Spinal cord (tissue), 10 donors: ENCODE measurements around the gene ZNF431. TPM values are rescaled to one million over a fixed set of nuclear protein-coding genes. Genes with fewer than 3 reads are reported as not detected.
"Not testable (repeated sequence)": the region's sequence is repeated elsewhere in the genome, so short reads cannot be mapped to it uniquely, and the experiment has no call there.

Source experiments
- DNase-seq, 6 donors: peaks; one replicate each; pipeline versions ENCODE4 v3.0.0 to v3.0.0-alpha.2; 2013 to 2015; ENCODE audit warnings: low spot score in 6 of 6, low read depth in 4 of 6
- H3K27ac ChIP-seq: one replicate; pipeline ENCODE4 v1.5.1; 2013; ENCODE audit warnings: low read depth, low read length, control low read depth
- H3K27me3 ChIP-seq: one replicate; pipeline ENCODE4 v1.6.1; 2013; ENCODE audit warnings: low read length; ENCODE audit not compliant: control insufficient read depth, insufficient read depth
- H3K36me3 ChIP-seq: one replicate; pipeline ENCODE4 v1.6.1; 2013; ENCODE audit warnings: low read length; ENCODE audit not compliant: control insufficient read depth, insufficient read depth
- H3K4me1 ChIP-seq: one replicate; pipeline ENCODE4 v1.6.1; 2013; ENCODE audit warnings: low read length; ENCODE audit not compliant: control insufficient read depth, insufficient read depth
- H3K4me3 ChIP-seq: one replicate; pipeline ENCODE4 v1.5.1; 2013; ENCODE audit warnings: low read depth, low read length, control low read depth
- H3K9me3 ChIP-seq: one replicate; pipeline ENCODE4 v1.6.1; 2013; ENCODE audit warnings: low read length; ENCODE audit not compliant: control insufficient read depth, insufficient read depth
- WGBS: methylation state at CpG from one replicate; pipeline ENCODE4 v1.1.5; 2013; ENCODE audit warnings: missing lambda C conversion rate; ENCODE audit not compliant: insufficient coverage; 5-methylcytosine and 5-hydroxymethylcytosine counted together
- polyA plus RNA-seq, 2 donors: library from polyadenylated mRNA; unstranded; fragments of 120-200 nt; gene quantifications; one replicate each; pipeline ENCODE4 v1.2.1, GENCODE V29; 2013; ENCODE audit not compliant: insufficient read length in 2 of 2
- total RNA-seq, 2 donors: library from RNA; depleted of rRNA in 1 of 2; stranded (reverse); fragments of 120-200 nt in 1 of 2; fragments of >200 nt in 1 of 2; gene quantifications; one replicate each; pipeline versions ENCODE4 v1.2.3 to v1.2.4, GENCODE V29; 2013 to 2014
- donor health status: healthy.

ZNF431 gene
- total and polyA plus RNA-seq, 4 donors: 13.2 to 20.9 (median 16.8) TPM

DNA sequence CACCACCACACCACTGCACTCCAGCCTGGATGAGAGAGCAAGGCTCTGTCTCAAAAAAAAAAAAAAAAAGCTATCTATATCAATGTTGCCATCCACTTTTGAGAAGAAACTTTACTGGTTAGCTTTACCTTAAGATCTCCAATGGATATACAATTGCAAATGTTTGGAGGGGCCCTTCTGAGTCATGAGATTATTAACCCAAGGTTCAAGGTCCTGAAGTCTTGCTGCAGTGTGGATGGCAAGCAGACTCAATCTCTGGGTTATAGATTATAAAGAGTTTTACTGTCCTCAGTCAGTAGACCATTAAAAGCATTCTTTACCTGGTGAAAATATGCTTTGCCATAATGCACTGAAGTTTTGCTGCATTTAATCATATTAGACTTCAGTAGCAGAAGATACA lies 3.7 kb upstream of the ZNF431 start:
- Histone ChIP-seq H3K9me3 (no peaks in the 10 kb centered on the region), H3K27me3 (no peaks in the 10 kb centered on the region), H3K36me3 (no peaks in the 10 kb centered on the region), H3K4me1 (no peaks in the 10 kb centered on the region), H3K27ac (no peak overlapping the region), H3K4me3 (no peak overlapping the region)
- no peak for DNase-seq

DNA sequence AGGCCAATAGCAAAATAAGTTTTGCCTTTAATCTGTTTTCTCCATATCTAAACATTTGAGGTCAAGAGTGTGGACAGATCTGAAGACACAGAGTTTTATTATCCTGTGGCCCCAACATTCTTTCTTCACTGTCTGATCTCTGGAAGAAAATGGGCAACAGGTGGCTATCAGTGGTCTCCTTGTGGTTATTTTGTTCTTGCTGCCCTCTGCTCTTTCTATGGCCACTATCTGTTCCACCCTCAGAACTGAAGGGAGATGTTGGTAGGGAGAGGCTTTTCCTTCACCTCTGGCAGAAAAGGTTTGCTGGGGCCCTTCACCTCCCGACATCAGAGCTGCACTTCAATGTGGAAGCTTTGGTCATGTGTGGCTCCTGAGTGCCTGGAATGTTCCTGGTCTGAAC lies 834 bp upstream of the ZNF431 start:
- not testable (repeated sequence) for H3K27ac ChIP-seq, H3K4me3 ChIP-seq, H3K4me1 ChIP-seq, H3K27me3 ChIP-seq, H3K9me3 ChIP-seq, DNase-seq
- WGBS: no CpG with 5 or more reads among the region's 1 CpG
- peaks cover 13% of the 10 kb centered on the region for H3K36me3 ChIP-seq

DNA sequence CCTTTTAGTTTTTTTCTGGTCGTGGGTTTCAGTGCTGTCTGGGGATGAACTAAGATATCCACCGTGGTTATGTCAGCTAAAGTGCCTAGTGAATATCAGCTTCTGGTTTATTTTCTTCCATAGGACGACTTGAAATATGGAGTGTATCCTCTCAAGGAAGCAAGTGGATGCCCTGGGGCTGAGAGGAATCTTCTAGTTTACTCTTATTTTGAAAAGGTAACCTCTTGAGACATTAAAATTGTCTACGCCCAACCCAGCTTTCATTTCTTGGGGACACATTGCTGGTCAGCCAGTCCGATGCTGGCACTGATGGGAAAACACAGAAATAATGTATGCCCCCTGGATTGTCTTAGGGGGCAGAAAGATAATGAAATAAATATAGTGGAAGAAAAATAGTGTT lies 1.6 kb downstream of the ZNF431 start:
- H3K27ac ChIP-seq: no peak overlapping the region
- DNase-seq: no peak
- no peaks in the 10 kb centered on the region for H3K9me3 ChIP-seq
- whole genome bisulfite sequencing: 100% methylated on average over 2 of the region's 5 CpGs
- no peak overlapping the region for H3K4me3 ChIP-seq
- peaks cover 17% of the 10 kb centered on the region for H3K36me3 ChIP-seq
- H3K4me1 ChIP-seq: no peaks in the 10 kb centered on the region
- H3K27me3 ChIP-seq: no peaks in the 10 kb centered on the region

DNA sequence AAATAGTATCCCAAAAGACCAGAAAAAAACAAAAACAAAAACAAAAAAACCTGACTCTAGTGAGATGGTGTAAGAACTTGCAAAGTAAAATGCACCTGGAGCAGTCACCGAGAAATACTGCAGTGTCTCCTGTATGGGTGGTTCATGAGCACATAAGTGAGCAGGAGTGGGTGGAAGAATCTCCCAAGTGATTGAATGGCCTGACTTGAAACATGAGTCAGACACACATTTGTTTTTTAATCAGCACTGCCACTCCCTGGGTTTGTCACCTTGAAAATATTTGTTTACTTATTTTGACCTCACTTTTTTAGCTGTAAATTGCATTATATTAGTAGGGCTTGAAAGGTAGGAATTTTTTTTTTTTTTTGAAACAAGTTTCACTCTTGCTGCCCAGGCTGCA lies 2.0 kb downstream of the ZNF431 start:
- no peak overlapping the region for H3K4me3 ChIP-seq
- no peaks in the 10 kb centered on the region for H3K9me3 ChIP-seq
- DNase-seq: no peak
- H3K36me3 ChIP-seq: peaks cover 17% of the 10 kb centered on the region
- H3K27ac ChIP-seq: no peak overlapping the region
- 100% methylated on average over 1 of the region's 1 CpG for WGBS
- no peaks in the 10 kb centered on the region for H3K4me1 ChIP-seq
- H3K27me3 ChIP-seq: no peaks in the 10 kb centered on the region

DNA sequence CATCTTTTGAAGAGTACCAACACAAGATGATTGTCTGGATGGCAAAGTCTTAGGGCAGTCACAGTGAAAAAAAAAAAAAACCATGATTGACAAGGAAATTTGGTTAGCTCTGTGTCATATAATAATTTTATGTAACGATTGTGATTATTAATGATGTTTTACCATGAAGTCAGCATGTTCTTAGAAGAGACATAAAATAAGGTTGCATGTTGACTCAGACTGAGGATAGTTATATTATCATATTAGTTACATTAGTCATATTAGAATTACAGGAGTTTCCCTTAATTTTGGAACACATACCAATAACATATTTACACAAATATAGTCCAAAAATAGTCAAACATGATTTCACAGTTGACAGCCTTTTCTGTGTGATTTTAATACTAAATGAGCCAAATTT lies 5.7 kb downstream of the ZNF431 start:
- Histone ChIP-seq H3K36me3 (peaks cover 29% of the 10 kb centered on the region), H3K4me1 (no peaks in the 10 kb centered on the region), H3K4me3 (no peak overlapping the region), H3K27ac (no peak overlapping the region), H3K9me3 (no peaks in the 10 kb centered on the region), H3K27me3 (no peaks in the 10 kb centered on the region)
- no CpG with 5 or more reads among the region's 1 CpG for WGBS
- DNase-seq: no peak

DNA sequence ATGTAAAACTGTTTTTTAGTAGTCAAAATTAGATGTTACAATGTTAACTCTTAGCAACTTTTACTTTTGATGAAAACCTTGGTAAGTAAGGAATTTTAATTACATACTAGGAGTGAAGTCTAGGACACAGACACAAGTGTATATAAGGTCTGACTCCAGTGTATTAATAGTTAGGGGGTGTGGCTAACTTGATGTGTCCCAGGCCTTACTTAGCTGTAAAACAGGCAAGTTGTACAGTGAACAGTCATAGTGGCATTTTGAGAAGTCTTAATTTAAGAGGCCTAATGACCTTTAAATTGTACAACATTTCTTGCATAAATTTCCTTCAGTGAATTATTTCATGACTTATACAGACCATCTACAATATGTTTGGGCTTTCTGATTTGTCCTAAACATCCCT lies 6.8 kb downstream of the ZNF431 start:
- H3K9me3 ChIP-seq: no peaks in the 10 kb centered on the region
- no peak for DNase-seq
- H3K4me3 ChIP-seq: no peak overlapping the region
- no peaks in the 10 kb centered on the region for H3K27me3 ChIP-seq
- no peak overlapping the region for H3K27ac ChIP-seq
- no peaks in the 10 kb centered on the region for H3K4me1 ChIP-seq
- H3K36me3 ChIP-seq: peaks cover 29% of the 10 kb centered on the region

DNA sequence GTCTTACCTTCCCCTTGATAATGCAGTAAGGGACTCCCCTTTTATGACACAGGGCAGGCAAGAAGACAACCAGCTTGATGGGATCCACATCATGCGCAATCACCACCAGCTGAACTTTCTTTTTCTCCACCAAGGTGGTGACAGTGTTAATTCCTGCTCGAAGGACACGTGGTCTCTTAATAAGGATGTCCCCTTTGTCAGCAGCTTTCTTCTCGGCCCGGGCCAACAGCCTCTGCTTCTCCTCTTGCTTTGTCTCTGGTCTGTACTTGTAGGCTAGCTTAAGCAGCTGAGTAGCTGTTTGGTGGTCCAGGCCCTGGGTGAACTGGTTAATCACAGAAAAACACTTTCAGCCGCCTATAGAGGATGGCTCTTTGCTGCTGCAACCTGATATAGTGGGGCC lies 8.0 kb downstream of the ZNF431 start:
- H3K36me3 ChIP-seq: peaks cover 23% of the 10 kb centered on the region
- no peak for DNase-seq
- no peaks in the 10 kb centered on the region for H3K27me3 ChIP-seq
- no peaks in the 10 kb centered on the region for H3K4me1 ChIP-seq
- H3K4me3 ChIP-seq: no peak overlapping the region
- no peaks in the 10 kb centered on the region for H3K9me3 ChIP-seq
- whole genome bisulfite sequencing: 98% methylated on average over 6 of the region's 6 CpGs
- no peak overlapping the region for H3K27ac ChIP-seq

DNA sequence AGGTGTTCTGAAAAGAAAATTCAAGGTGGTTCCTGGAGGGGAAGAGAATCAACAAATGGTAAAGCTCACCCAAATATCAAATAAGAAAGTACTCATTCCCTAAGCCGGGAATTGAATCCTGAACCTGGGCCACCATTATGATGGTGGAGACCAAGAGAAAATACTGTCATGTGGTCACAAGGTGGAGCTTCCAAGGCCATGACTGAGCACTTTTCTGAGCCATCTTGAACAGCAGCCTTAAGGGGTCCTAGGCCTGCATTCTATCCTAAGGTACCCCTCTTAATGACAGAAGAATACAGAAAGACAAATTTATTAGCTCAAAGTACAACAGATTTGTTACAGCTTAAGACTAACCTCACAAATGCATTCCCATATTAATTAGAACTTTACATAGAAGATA lies 9.6 kb downstream of the ZNF431 start:
- Histone ChIP-seq H3K4me3 (no peak overlapping the region), H3K4me1 (no peaks in the 10 kb centered on the region), H3K36me3 (peaks cover 18% of the 10 kb centered on the region), H3K27me3 (no peaks in the 10 kb centered on the region), H3K9me3 (no peaks in the 10 kb centered on the region), H3K27ac (no peak overlapping the region)
- DNase-seq: no peak
- WGBS: 100% methylated on average over 1 of the region's 1 CpG

DNA sequence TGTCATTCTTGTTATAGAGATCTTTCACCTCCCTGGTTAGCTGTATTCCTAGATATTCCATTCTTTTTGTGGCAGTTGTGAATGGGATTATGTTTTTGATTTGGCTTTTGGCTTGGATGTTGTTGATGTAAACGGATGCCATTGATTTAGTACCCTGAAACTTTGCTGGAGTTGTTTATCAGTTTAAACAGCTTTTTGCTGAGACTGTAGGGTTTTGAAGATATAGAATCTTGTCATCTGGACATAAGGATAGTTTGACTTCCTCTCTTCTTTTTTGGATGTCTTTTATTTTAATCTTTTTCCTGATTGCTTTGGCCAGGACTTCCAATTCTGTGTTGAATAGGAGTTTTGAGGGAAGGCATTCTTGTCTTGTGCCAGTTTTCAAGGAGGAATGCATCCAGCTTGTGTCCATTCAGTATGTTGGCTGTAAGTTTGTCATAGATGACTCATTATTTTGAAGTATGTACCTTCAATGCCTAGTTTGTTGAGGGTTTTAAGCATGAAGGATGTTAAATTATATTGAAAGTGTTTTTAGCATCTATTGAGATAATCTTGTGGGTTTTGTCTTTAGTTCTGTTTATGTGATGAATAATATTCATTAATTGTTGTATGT lies 16.8 kb downstream of the ZNF431 start:
- Histone ChIP-seq H3K9me3 (no peaks in the 10 kb centered on the region), H3K36me3 (peaks cover 18% of the 10 kb centered on the region), H3K4me1 (no peaks in the 10 kb centered on the region), H3K4me3 (no peak overlapping the region), H3K27ac (no peak overlapping the region), H3K27me3 (no peaks in the 10 kb centered on the region)
- no peak for DNase-seq
- no CpG with 5 or more reads among the region's 1 CpG for WGBS

DNA sequence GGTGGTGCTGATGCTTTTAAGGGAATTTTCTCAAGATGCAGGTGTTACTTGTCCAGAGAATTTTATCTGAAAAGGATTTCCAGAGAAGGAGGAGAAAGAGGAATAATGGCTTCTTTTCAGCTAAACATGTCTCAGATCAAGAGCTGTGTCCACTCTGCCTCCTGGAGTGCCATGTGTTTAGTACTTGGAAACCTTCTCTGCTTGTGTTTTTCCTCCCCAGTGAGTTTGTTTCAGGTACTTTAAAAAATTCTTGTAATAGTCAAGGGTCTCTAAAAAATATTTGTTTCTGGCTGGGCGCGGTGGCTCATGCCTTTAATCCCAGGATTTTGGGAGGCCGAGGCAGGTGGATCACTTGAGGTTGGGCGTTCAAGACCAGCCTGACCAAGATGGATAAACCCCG lies 22.7 kb downstream of the ZNF431 start:
- no CpG with 5 or more reads among the region's 5 CpGs for WGBS
- Histone ChIP-seq H3K9me3 (no peaks in the 10 kb centered on the region), H3K27me3 (no peaks in the 10 kb centered on the region), H3K27ac (no peak overlapping the region), H3K36me3 (peaks cover 20% of the 10 kb centered on the region), H3K4me3 (no peak overlapping the region), H3K4me1 (no peaks in the 10 kb centered on the region)
- DNase-seq: no peak
